H9 (cell line): ENCODE data around the gene KMT2D. TPM values are rescaled to one million over a fixed set of nuclear protein-coding genes. Genes with fewer than 3 reads are reported as not detected.

Source experiments
- DNase-seq: peaks from one replicate; pipeline ENCODE4 v3.0.0-alpha.2; 2017
- H2AFZ ChIP-seq: one replicate; pipeline ENCODE4 v1.6.1; 2013; ENCODE audit warnings: mild to moderate bottlenecking, low read length, control low read depth, moderate library complexity
- H2AK5ac ChIP-seq: 2 replicates; pipeline ENCODE4 v1.6.1; 2013; ENCODE audit warnings: low read length, control low read depth, mixed read lengths; ENCODE audit not compliant: insufficient read length
- H2BK120ac ChIP-seq: one replicate; pipeline ENCODE4 v1.6.1; 2013; ENCODE audit warnings: low read depth, mild to moderate bottlenecking, low read length, control low read depth, inconsistent platforms; ENCODE audit not compliant: poor library complexity, severe bottlenecking
- H2BK12ac ChIP-seq: 2 replicates; pipeline ENCODE4 v1.6.1; 2013; ENCODE audit warnings: low read length, control low read depth, mixed read lengths, low read depth; ENCODE audit not compliant: insufficient read length
- H2BK15ac ChIP-seq: 2 replicates; pipeline ENCODE4 v1.6.1; 2013; ENCODE audit warnings: low read depth, low read length, control low read depth
- H2BK20ac ChIP-seq: one replicate; pipeline ENCODE4 v1.6.1; 2013; ENCODE audit warnings: low read depth, mild to moderate bottlenecking, low read length, control low read depth, inconsistent platforms; ENCODE audit not compliant: poor library complexity, severe bottlenecking
- H2BK5ac ChIP-seq: 2 replicates; pipeline ENCODE4 v1.6.1; 2013; ENCODE audit warnings: low read length, control low read depth, mixed read lengths; ENCODE audit not compliant: insufficient read length
- H3K14ac ChIP-seq: 2 replicates; pipeline ENCODE4 v1.6.1; 2013; ENCODE audit warnings: low read length, control low read depth; ENCODE audit not compliant: insufficient read depth
- H3K18ac ChIP-seq: 2 replicates; pipeline ENCODE4 v1.6.1; 2013; ENCODE audit warnings: low read depth, mild to moderate bottlenecking, mixed read lengths, low read length, control low read depth; ENCODE audit not compliant: insufficient read length
- H3K23ac ChIP-seq: 2 replicates; pipeline ENCODE4 v1.6.1; 2013; ENCODE audit warnings: low read length, control low read depth, mixed read lengths, low read depth; ENCODE audit not compliant: insufficient read length
- H3K23me2 ChIP-seq: 2 replicates; pipeline ENCODE4 v1.6.1; 2013; ENCODE audit warnings: low read depth, mild to moderate bottlenecking, mixed read lengths, low read length, control low read depth; ENCODE audit not compliant: insufficient read length, poor library complexity, severe bottlenecking
- H3K27ac ChIP-seq: 2 replicates; pipeline ENCODE4 v1.5.1; 2013; ENCODE audit warnings: low read length, control low read depth, mixed read lengths, low read depth; ENCODE audit not compliant: insufficient read length
- H3K27me3 ChIP-seq: 2 replicates; pipeline ENCODE4 v1.6.1; 2013; ENCODE audit warnings: low read length, control low read depth, inconsistent platforms; ENCODE audit not compliant: insufficient read depth
- H3K4ac ChIP-seq: 2 replicates; pipeline ENCODE4 v1.6.1; 2013; ENCODE audit warnings: low read depth, mild to moderate bottlenecking, control low read depth, inconsistent platforms, low read length, moderate library complexity
- H3K4me1 ChIP-seq: 2 replicates; pipeline ENCODE4 v1.6.1; 2013; ENCODE audit warnings: low read length, control low read depth, inconsistent platforms; ENCODE audit not compliant: insufficient read depth
- H3K4me2 ChIP-seq: 2 replicates; pipeline ENCODE4 v1.6.1; 2013; ENCODE audit warnings: low read length, control low read depth, mixed read lengths; ENCODE audit not compliant: insufficient read length, insufficient read depth
- H3K56ac ChIP-seq: 2 replicates; pipeline ENCODE4 v1.6.1; 2013; ENCODE audit warnings: low read depth, mild to moderate bottlenecking, mixed read lengths, low read length, control low read depth; ENCODE audit not compliant: insufficient read length
- H3K79me1 ChIP-seq: 2 replicates; pipeline ENCODE4 v1.6.1; 2013; ENCODE audit warnings: low read depth, mild to moderate bottlenecking, moderate library complexity, low read length, control low read depth, inconsistent platforms; ENCODE audit not compliant: insufficient read depth, poor library complexity, severe bottlenecking
- H3K79me2 ChIP-seq: 2 replicates; pipeline ENCODE4 v1.6.1; 2013; ENCODE audit warnings: low read length, control low read depth, inconsistent platforms; ENCODE audit not compliant: insufficient read depth
- H3K9ac ChIP-seq: 2 replicates; pipeline ENCODE4 v1.6.1; 2013; ENCODE audit warnings: low read length, control low read depth, mixed read lengths; ENCODE audit not compliant: insufficient read length; ENCODE audit errors: extremely low read depth
- H3K9me3 ChIP-seq: one replicate; pipeline ENCODE4 v1.6.1; 2013; ENCODE audit warnings: low read depth, low read length, inconsistent platforms; ENCODE audit not compliant: control insufficient read depth
- H3T11ph ChIP-seq: one replicate; pipeline ENCODE4 v1.6.1; 2013; ENCODE audit warnings: mild to moderate bottlenecking, low read length, control low read depth, inconsistent platforms
- H4K20me1 ChIP-seq: one replicate; pipeline ENCODE4 v1.6.1; 2013; ENCODE audit not compliant: control insufficient read depth, insufficient read length, insufficient read depth
- H4K5ac ChIP-seq: 2 replicates; pipeline ENCODE4 v1.6.1; 2013; ENCODE audit warnings: low read depth, mild to moderate bottlenecking, mixed read lengths, low read length, control low read depth; ENCODE audit not compliant: insufficient read length
- H4K8ac ChIP-seq: replicated peaks from 2 replicates; pipeline ENCODE4 v1.6.1; 2013; ENCODE audit warnings: low read length, control low read depth, mixed read lengths, low read depth; ENCODE audit not compliant: insufficient read length
- H4K91ac ChIP-seq: 2 replicates; pipeline ENCODE4 v1.6.1; 2013; ENCODE audit warnings: low read depth, mild to moderate bottlenecking, moderate library complexity, mixed read lengths, low read length, control low read depth; ENCODE audit not compliant: insufficient read length
- H3K27ac Mint-ChIP-seq, 3 experiments: 2 replicates in 2 of 3; 3 replicates in 1 of 3; pipeline ENCODE4 v1.8.0; 2020 to 2021; ENCODE audit warnings: mixed read lengths in 3 of 3, mild to moderate bottlenecking in 1 of 3, moderate library complexity in 1 of 3
- H3K27me3 Mint-ChIP-seq: 2 replicates; pipeline ENCODE4 v1.8.0; 2021; ENCODE audit warnings: low read depth, mild to moderate bottlenecking, moderate library complexity, mixed read lengths
- H3K36me3 Mint-ChIP-seq, 3 experiments: 2 replicates in 2 of 3; 3 replicates in 1 of 3; pipeline ENCODE4 v1.8.0; 2020 to 2021; ENCODE audit warnings: low read depth in 3 of 3, mixed read lengths in 3 of 3; ENCODE audit not compliant: insufficient read depth in 1 of 3
- H3K4me1 Mint-ChIP-seq, 2 experiments: 2 replicates each; pipeline ENCODE4 v1.8.0; 2020; ENCODE audit warnings: mixed read lengths in 2 of 2
- H3K4me3 Mint-ChIP-seq, 2 experiments: 2 replicates in 1 of 2; 3 replicates in 1 of 2; pipeline ENCODE4 v1.8.0; 2020 to 2021; ENCODE audit warnings: mild to moderate bottlenecking in 2 of 2, mixed read lengths in 2 of 2, moderate library complexity in 1 of 2
- H3K9me3 Mint-ChIP-seq, 2 experiments: 2 replicates in 1 of 2; 3 replicates in 1 of 2; pipeline ENCODE4 v1.8.0; 2020; ENCODE audit warnings: mild to moderate bottlenecking in 2 of 2, mixed read lengths in 2 of 2, moderate library complexity in 1 of 2
- CTCF ChIP-seq: fragments of 200-600 bp; sonication (generic); conservative IDR thresholded peaks from 3 replicates; pipeline ENCODE4 v1.8.0; 2021; ENCODE audit warnings: antibody characterized with exemption, mild to moderate bottlenecking
- WGBS: extraction: QIAGEN DNeasy Blood & Tissue Kit; methylation state at CpG from one replicate; pipeline ENCODE4 v1.1.7; 2013; ENCODE audit warnings: missing lambda C conversion rate, low lambda C conversion rate, mixed read lengths; ENCODE audit not compliant: insufficient read length; ENCODE audit errors: extremely low coverage; 5-methylcytosine and 5-hydroxymethylcytosine counted together
- total RNA-seq: library from RNA; stranded (reverse); gene quantifications from 2 replicates; pipeline ENCODE4 v1.2.1, GENCODE V29; 2021

Gene KMT2D
- total RNA-seq, 1 experiment from 2014 or later: 93.7 TPM

GRCh38 chr12:49043241-49043640 lies 17.4 kb downstream of the KMT2D start:
- no peaks in the 10 kb centered on the region for H3K23me2 ChIP-seq

More at GRCh38 chr12:49043241-49043640, 17.4 kb downstream of the KMT2D start:
- no peak overlapping the region for H3K14ac ChIP-seq
- no peak overlapping the region for H2AFZ ChIP-seq
- Mint-ChIP-seq H3K27me3 (no peaks in the 10 kb centered on the region), H3K27ac (no peak overlapping the region), H3K4me3 (no peak overlapping the region; a peak in 1 of 5 replicates), H3K4me1 (no peaks in the 10 kb centered on the region), H3K36me3 (peaks cover 66 to 97% (median 91%) of the 10 kb centered on the region in 3 experiments), H3K9me3 (no peaks in the 10 kb centered on the region)
- WGBS: no CpG with 5 or more reads among the region's 4 CpGs
- no peak overlapping the region for H3K4me2 ChIP-seq
- no peaks in the 10 kb centered on the region for H3K9me3 ChIP-seq
- no peak overlapping the region for H2BK5ac ChIP-seq
- no peak overlapping the region for H3K9ac ChIP-seq
- H3K79me2 ChIP-seq: no peaks in the 10 kb centered on the region
- H3K23ac ChIP-seq: no peak overlapping the region
- TF ChIP-seq CTCF: no peak
- H4K8ac ChIP-seq: no peak overlapping the region
- no peak overlapping the region for H4K5ac ChIP-seq
- no peak overlapping the region for H3K56ac ChIP-seq
- no peak overlapping the region for H4K91ac ChIP-seq
- no peak overlapping the region for H2BK12ac ChIP-seq
- H3K4ac ChIP-seq: no peak overlapping the region
- no peak overlapping the region for H2BK120ac ChIP-seq
- H2BK20ac ChIP-seq: no peak overlapping the region
- no peak overlapping the region for H3K27ac ChIP-seq
- H2BK15ac ChIP-seq: no peak overlapping the region
- H3K79me1 ChIP-seq: no peaks in the 10 kb centered on the region
- no peaks in the 10 kb centered on the region for H3K4me1 ChIP-seq
- no peak overlapping the region for H2AK5ac ChIP-seq
- H3T11ph ChIP-seq: no peak overlapping the region
- no peaks in the 10 kb centered on the region for H3K27me3 ChIP-seq
- DNase-seq: no peak
- H3K18ac ChIP-seq: no peak overlapping the region
- no peaks in the 10 kb centered on the region for H4K20me1 ChIP-seq
